ENCODE data around the gene WBP4.
"Not testable (repeated sequence)": the region's sequence is repeated elsewhere in the genome, so short reads cannot be mapped to it uniquely, and the experiment has no call there.

The WBP4 gene

GRCh38 chr13:41040584-41041334, 20.6 kb upstream of the WBP4 start:
- CTCF ChIA-PET, result interaction anchor here (2.6 kb wide), 1 partner anchor 13 kb away, joined by 9 read pairs; no protein-coding TSS in a partner anchor
- POLR2A ChIA-PET, result no interaction called here
- DNase-seq (ENCODE audit: low read depth, low spot score), result no peak

GRCh38 chr13:41042419-41042818, 18.9 kb upstream of the WBP4 start:
- POLR2A ChIA-PET; DNase-seq (ENCODE audit: low read depth, low spot score); H3K4me3 ChIP-seq (ENCODE audit: low read depth, low read length): not testable (repeated sequence)
- CTCF ChIA-PET, result interaction anchor here (2.6 kb wide), 1 partner anchor 11 kb away, joined by 9 read pairs; no protein-coding TSS in a partner anchor

More at GRCh38 chr13:41040584-41041334, 20.6 kb upstream of the WBP4 start:
- TF ChIP-seq CTCF (IDR thresholded peaks at IDR 0.05; ENCODE audit: insufficient read depth, low read length, missing control alignments), result no peak
- no peak overlapping the region for H3K4me3 ChIP-seq (ENCODE audit: low read depth, low read length)

GRCh38 chr13:41048640-41049039, 12.7 kb upstream of the WBP4 start:
- H3K4me3 ChIP-seq (ENCODE audit: low read depth, low read length), result no peak overlapping the region
- DNase-seq (ENCODE audit: low read depth, low spot score), result no peak
- ChIA-PET CTCF (interaction anchor here (0.8 kb wide), 1 partner anchor 260 kb away, joined by 3 read pairs; the partner anchor contains the start of gene SLC25A15), POLR2A (interaction anchor here (0.5 kb wide), 1 partner anchor 16 kb away, joined by 3 read pairs; no protein-coding TSS in a partner anchor)
- TF ChIP-seq CTCF (IDR thresholded peaks at IDR 0.05; ENCODE audit: insufficient read depth, low read length, missing control alignments), result no peak

- TF ChIP-seq CTCF (IDR thresholded peaks at IDR 0.05; ENCODE audit: insufficient read depth, low read length, missing control alignments), result no peak
- no peak for DNase-seq (ENCODE audit: low read depth, low spot score)
- H3K4me3 ChIP-seq (ENCODE audit: low read depth, low read length), result no peak overlapping the region
- POLR2A ChIA-PET, result interaction anchor here (1.2 kb wide), 1 partner anchor 10 kb away, joined by 3 read pairs; no protein-coding TSS in a partner anchor
- CTCF ChIA-PET, result interaction anchor here (0.8 kb wide), 1 partner anchor 261 kb away, joined by 3 read pairs; the partner anchor contains the start of gene SLC25A15
Observed at GRCh38 chr13:41049480-41050440, 11.5 kb upstream of the WBP4 start.

- ChIA-PET POLR2A (no interaction called here), CTCF (interaction anchor here (1.3 to 1.9 kb wide), 2 partner anchors 10 to 262 kb away, joined by 5 to 9 read pairs; partner anchors contain the start of gene SLC25A15)
- TF ChIP-seq CTCF (IDR thresholded peaks at IDR 0.05; ENCODE audit: insufficient read depth, low read length, missing control alignments), result no peak
- no peak for DNase-seq (ENCODE audit: low read depth, low spot score)
- no peak overlapping the region for H3K4me3 ChIP-seq (ENCODE audit: low read depth, low read length)
Observed at GRCh38 chr13:41052441-41052840, 8.9 kb upstream of the WBP4 start.

- H3K4me3 ChIP-seq (ENCODE audit: low read depth, low read length), result no peak overlapping the region
- TF ChIP-seq CTCF (IDR thresholded peaks at IDR 0.05; ENCODE audit: insufficient read depth, low read length, missing control alignments), result no peak
- DNase-seq (ENCODE audit: low read depth, low spot score), result no peak
- CTCF ChIA-PET, result interaction anchor here (1.0 to 2.6 kb wide), 21 partner anchors 9 to 278 kb away, joined by 3 to 15 read pairs (median 4); partner anchors contain the start of genes ELF1 and SLC25A15
- POLR2A ChIA-PET, result no interaction called here
Observed at GRCh38 chr13:41053384-41053826, 7.9 kb upstream of the WBP4 start.
